Stimulated activated CD4-positive, alpha-beta T cell treated with anti-CD3 and anti-CD28 coated beads, Interleukin-2, amount 100 ng/mL, for 4 hours (primary cell): ENCODE data around the gene CORO2A.
A peak's percentile ranks its signal among the peaks of the same experiment; 100 is the strongest.

ENCODE experiments used
- DNase-seq: peaks from one replicate; pipeline ENCODE4 v3.0.0-alpha.2; 2020; ENCODE audit warnings: low read depth

The CORO2A gene, protein sequence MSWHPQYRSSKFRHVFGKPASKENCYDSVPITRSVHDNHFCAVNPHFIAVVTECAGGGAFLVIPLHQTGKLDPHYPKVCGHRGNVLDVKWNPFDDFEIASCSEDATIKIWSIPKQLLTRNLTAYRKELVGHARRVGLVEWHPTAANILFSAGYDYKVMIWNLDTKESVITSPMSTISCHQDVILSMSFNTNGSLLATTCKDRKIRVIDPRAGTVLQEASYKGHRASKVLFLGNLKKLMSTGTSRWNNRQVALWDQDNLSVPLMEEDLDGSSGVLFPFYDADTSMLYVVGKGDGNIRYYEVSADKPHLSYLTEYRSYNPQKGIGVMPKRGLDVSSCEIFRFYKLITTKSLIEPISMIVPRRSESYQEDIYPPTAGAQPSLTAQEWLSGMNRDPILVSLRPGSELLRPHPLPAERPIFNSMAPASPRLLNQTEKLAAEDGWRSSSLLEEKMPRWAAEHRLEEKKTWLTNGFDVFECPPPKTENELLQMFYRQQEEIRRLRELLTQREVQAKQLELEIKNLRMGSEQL

DNA sequence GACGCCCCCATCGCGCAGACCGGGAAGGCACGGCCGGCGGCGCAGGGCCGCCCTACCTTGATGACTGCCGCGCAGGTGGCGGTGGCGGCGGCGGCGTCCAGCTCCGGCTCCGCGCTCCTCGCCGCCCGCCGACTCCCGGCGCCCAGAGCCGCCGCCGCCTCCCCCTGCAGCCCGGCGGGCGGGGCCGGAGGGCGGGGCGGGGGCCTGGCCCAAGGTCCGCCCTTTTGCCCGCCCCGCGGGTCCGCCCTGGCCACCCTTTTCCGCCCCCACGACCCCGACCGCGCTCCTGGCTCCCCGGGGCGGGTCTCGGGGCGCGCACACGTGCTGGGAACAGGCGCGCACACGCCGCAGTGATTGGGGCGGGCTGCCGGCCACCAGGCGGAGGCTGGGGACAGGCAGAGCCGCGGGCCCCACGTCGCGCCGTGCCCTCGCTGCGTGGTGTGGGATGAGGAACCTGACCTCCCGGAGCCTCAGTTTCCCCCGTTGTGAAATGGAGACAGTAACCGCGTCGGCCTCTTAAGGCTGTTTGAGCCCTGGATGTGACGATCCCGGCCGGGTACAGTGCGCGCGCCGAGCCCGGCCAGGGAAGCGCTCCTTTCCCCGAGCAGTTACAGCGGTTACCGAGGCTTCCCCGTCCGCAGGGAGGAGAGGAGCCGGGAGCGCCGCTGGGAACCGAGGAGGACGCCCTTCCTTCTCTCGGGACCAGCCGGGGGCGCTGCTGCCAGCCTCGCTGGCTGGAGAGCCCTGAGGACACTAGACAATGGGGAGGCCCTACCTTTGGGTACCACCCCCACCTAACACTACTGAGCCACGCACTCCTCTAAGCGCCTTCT, at the start of gene CORO2A:
TSS of gene CORO2A (minus strand) at position 135 of the 833 bp plus-strand sequence. CDS start 34,977 bp downstream, outside the sequence.
- peak; percentile 50 for DNase-seq

DNA sequence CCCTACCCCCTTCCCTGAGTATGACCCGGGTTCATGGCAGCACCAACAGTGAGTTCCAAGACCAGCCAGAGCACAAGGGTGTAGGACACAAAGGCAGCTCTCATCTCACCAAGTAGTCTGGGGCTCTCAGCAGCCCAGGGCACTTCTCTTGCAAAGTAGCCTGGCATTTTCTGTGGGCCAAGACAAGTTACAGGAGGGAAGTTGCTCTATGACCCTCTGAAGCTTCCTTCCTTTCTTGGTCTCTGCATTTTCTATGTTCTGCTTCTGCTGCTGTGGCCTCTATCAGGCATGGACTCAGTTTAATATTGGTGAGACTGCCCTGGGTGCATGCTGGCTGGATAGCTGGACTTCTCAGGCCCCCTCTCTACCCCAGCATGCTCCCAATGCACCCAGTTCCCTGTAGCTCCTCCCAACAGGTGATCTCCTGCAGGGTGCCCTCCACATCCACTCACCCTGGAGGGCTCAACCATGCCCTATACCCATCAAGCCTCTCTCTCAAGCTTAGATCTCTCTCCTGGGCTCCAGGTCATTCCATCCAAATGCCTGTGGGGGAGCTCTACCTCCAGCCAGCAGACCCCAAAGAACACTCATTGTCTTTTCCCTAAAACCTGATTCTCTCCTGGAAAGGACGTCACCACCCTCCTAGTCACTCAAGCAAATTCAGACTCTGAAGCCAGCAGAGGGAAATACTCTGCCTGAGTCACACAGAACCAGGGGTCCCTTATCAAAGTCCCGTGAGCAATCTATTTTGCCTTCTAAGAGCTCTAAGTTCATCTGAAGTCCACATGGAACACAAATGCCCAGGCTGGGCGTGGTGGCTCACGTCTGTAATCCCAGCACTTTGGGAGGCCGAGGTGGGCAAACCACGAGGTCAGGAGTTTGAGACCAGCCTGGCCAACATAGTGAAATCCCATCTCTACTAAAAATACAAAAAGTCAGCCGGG, 49.2 kb upstream of the CORO2A start:
- no peak for DNase-seq

GRCh38 chr9:98240475-98240874, 48.0 kb upstream of the CORO2A start:
- no peak for DNase-seq

DNA sequence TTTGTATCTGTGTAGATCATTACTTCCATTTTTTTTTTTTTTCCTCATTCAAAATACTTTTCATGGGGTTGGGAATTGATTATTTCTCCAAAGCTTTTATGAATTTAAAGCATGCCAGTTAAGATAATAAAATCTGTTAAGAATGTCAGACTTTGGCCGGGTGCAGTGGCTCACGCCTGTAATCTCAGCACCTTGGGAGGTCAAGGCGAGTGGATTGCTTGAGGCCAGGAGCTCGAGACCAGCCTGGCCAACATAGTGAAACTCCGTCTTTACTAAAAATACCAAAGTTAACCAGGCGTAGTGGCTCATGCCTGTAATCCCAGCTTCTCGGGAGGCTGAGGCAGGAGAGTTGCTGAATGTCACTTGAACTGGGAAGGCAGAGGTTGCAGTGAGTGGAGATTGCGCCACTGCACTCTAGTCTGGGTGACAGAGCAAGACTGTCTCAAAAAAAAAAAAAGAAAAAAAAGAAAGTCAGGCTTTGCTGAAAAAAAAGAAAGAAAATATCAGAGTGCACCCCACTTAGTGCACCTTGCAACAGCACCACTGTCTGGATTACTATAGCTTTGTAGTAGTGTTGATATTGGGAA, 44.6 kb upstream of the CORO2A start:
- no peak for DNase-seq

GRCh38 chr9:98235126-98235525, 42.7 kb upstream of the CORO2A start:
- no peak for DNase-seq

GRCh38 chr9:98234245-98234825, 41.9 kb upstream of the CORO2A start:
- no peak for DNase-seq

DNA sequence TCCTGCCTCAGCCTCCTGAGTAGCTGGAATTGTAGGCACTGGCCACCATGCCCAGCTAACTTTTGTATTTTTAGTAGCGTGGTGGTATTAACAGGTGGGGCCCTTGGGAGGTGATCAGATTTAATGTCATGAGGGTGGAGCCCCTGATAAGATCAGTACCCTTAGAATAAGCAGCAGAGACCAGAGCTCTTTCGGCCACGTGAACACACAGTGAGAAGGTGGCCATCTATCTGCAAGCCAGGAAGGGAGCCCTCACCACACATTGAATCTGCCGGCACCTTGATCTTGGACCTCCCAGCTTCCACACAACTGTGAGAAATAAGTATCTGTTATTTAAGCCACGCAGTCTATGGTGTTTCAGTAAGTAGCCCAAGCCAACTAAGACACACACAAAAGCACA, 40.5 kb upstream of the CORO2A start:
- DNase-seq: no peak

DNA sequence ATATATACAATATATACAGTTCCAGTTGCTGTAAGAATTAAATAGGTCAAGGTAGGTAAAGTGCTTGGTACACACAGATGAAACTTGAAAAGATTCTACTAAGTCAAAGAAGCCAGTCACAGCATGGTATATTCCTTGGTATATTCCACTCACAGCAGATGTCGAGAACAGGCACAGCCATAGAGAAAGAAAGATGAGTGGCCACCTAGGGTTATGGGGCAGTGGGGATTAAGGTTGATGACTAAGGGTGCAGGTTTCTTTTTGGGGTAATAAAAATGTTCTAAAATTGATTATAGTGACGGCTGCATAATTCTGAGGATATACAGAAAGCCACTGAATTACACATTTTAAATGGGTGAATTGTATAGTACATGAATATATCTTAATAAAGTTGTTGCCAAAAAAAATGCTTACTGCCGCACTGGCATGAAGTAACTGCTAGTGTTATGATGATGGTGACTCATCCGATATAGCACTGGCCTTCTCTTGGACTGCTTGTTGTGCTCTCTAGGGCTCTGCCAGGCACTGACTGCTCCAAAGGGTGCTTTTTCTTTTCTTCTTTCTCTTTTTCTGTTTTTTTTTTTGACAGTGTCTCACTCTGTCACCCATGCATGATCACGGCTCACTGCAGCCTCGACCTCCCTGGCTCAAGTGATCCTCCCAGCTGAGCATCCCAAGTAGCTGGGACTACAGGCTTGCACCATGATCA, 39.5 kb upstream of the CORO2A start:
- no peak for DNase-seq

GRCh38 chr9:98230789-98231188, 38.4 kb upstream of the CORO2A start:
- no peak for DNase-seq

DNA sequence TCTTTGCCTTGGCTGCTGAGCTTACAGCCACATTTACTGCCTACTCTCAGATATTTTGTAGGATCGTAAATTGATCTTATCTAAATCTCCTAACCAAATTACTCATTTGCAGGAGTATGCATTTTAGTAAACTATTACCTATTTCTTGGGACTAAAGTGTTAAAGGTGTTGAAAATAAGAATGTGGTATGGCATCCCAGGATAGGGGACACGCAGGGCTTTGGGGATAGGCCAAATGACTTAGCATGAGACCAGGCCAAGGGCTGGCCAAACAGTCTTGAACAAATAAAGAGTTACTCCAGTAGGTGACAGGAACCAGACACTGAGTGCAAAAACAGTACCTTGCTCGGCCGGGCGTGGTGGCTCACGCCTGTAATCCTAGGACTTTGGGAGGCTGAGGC, 37.9 kb upstream of the CORO2A start:
- DNase-seq: no peak

GRCh38 chr9:98229620-98230019, 37.2 kb upstream of the CORO2A start:
- DNase-seq: no peak

DNA sequence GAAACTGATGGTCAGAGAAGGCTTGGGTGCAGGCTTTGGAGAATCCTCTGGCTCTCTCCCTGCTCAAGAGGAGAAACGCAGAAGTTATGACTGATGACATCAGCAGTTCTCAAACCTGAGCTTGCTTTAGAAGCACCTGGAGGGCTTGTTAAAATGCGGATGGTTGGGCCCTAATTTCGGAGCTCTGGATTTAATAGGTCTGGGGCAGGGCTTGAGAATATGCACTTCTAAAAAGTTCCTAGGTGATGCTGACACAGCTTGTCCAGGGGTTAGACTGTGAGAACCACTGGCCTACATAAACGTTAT, 36.6 kb upstream of the CORO2A start:
- DNase-seq: no peak

- no peak for DNase-seq
Observed at GRCh38 chr9:98228392-98229089, 36.1 kb upstream of the CORO2A start.

DNA sequence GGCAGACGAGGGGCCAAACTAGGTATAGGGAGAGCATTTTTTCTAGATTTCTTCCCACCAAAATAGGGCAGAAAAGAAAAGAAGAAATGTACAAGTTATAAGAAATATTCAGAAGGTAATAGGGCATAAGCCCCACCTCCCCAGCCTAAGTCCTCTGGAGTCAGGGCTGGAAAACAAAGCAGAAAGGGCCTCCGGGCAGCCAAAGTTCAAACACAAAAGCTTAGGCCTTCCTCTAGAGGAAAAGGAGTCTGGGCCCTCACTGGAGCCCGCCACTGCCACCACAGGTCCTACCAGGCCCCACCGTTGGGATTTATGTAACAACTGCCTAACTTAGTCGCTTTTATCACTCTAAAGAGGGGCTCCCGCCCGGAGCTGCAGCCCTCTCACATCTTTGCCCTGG, 35.4 kb upstream of the CORO2A start:
- DNase-seq: no peak

GRCh38 chr9:98226957-98227356, 34.5 kb upstream of the CORO2A start:
- no peak for DNase-seq

DNA sequence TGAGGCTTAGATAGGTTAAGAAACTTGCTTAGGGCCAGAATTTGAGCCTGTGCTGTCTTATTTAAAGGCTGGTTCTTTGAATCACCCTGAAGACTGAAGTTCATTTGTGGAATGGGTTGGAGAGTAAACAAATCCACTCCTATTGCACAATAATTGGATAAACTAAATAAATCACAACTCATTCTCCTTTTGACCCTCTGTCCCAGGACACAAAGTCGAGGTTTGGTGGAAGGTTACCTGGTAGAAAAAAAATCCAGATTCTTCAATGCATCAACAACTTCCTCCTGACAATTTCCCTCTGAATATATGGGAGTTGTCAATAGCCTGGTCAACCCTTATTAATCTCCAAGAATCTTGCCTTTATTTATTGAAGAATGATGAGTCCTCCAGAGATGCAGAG, 34.1 kb upstream of the CORO2A start:
- no peak for DNase-seq

GRCh38 chr9:98225015-98225442, 32.6 kb upstream of the CORO2A start:
- no peak for DNase-seq

- DNase-seq: no peak
Observed at GRCh38 chr9:98222885-98223691, 30.7 kb upstream of the CORO2A start.

DNA sequence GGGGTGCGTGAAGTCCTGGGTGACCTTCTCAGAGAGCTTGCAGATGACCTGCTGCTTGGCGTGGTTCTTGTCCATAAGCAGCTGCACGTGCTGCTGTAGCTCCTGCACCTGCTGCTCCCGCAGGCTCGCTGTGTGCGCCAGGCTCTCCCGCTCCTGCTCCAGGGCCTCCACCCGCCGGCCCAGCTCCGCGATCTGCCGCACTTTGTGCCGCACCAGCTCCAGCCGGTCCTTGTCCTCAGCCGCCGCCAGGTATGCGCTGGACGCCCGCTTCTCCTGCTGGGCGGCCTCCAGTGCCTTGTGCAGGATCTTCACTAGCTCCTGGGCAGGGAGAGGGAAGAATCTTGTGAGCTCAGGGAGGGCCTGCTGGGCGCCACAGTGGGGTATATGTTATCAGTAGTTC, 28.5 kb upstream of the CORO2A start:
- no peak for DNase-seq
